NCI-H187 (cell line): ENCODE results near the gene TENM3.

Source experiments
- DNase-seq, 2 experiments: peaks; one replicate each; lab custom pipeline; 2025; lab: John Stamatoyannopoulos, UW

Gene TENM3

DNA sequence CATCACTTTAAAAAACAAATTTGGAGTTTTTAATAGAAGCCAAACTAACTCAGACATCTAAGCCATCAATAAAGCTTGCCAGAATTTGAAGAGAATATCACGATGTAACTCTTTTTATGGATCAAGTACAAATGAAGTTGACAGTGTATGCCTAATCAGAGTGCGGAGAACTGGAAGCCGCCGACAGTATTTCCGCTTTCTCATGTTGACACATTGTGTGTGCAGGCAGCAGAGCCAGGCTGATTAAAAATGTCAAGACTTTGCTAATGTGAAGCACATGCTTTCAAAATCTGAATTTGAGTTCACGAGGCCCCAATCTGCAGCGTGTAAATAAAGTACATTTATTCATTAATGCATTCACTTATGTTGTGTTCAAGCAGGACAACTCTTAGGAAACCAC, 161.2 kb downstream of the TENM3 start:
- DNase-seq = no peak

- DNase-seq = no peak
These were observed 161.9 kb downstream of the TENM3 start for GRCh38 chr4:182405087-182405486.

- DNase-seq = no peak
These were observed 166.1 kb downstream of the TENM3 start for GRCh38 chr4:182409271-182409670.

DNA sequence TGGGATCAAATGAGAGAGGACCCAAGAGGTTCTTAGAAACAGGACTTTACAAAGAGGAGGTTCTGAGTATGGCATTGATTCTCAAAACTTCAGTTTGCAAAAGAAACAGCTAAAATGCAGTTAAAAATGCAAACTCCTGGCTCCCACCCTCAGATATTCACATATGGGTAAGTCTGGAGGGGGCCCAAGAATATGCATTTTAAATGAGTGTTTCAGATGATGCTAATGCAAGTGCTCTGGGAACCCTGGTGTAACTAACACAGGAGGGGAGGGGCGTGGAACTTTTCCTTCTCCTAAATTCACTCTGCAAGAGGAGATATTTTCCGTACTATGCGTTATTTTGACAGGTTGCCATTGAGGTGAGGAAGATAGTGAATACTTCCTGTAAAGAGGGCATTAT, 168.2 kb downstream of the TENM3 start:
- no peak for DNase-seq

GRCh38 chr4:182413550-182413949, 170.3 kb downstream of the TENM3 start:
- DNase-seq = no peak

DNA sequence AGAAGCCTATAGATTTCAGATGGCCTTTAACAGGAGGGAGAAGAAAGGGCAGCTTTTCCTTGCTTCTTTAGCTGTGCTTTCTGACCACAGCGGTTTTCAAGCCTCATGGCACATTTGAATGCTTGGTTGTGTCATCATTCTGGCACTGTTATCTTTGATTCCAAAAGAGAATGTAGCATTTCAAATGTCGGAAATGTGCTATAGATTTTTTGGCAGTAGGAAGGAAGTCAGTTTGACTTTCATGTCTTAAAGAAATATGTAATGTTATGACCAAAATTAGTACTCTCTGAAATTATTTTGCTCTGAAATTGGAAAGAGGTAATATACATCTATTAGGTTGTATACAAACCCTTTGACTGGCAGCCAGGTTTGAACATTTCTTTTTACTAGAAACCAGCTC, 171.9 kb downstream of the TENM3 start:
- no peak for DNase-seq

DNA sequence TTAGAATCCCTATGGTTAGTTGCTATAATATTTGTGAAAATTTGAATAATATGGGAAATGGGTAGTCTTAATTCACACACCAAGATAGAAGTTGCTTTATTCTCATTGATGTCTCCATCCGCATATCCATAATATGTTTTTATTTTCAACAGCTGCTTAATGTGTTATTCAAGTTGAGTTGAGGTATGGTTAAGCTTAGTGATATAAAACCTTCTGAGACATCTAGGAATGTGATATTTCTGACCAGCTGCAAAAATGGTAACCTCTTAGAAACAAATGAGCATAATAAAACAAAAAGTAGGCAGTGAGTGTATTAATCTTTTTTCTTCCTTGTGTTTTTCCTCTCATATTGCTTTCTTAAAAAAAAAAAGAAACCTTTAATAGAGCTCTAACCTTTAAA, 172.9 kb downstream of the TENM3 start:
- DNase-seq = no peak

DNA sequence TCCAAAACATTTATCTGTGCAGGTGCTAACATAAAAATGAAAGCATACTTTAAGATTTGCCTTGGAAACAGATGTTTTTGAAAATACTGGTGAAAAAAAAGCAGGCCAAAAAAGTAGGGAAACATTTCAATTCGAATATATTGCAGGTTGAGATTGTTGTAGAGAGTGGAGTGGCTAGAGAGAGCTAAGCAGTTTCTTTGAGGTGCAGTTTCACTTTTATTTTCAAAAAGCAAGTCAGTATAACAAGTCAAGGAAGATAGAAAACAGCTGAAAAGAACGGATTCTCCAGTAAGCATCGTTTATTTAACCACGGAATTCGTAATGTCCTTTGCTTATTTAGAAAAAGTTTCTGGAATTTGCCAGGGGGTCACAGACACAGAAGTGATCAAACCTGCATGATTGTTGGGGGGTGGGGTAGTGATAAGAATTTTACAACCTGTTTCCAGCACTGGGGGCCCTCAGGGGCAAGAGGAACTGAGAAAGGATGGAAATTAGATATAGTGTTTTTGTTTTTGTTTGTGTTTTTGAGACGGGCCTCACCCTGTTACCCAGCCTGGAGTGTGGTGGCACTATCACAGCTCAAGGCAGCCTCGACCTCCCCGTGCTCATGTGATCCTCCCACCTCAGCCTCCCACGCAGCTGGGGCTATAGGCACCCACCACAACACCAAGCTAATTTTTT, 175.0 kb downstream of the TENM3 start:
- no peak for DNase-seq

- no peak for DNase-seq
These were observed 177.0 kb downstream of the TENM3 start for GRCh38 chr4:182420189-182420588.

- no peak for DNase-seq
These were observed 178.6 kb downstream of the TENM3 start for GRCh38 chr4:182421753-182422152.

- no peak for DNase-seq
These were observed 182.1 kb downstream of the TENM3 start for GRCh38 chr4:182425302-182425701.

DNA sequence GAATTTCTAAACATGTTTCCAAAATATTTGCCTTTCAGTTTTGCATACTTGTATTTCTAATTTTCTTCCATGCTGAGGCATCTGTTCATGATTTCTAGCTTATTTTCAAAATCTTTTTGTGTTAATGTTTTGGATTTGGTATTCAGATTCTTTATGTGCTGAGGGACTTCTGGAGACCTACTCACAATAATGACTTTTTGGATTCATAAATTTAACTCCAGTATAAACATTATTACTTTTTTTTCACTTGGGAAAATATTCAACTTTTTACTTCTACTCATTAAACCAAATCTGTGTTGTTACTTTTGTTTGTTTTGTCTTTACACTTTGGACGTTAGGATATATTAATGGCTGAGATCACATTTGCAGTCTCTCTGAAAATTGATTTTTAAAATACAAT, 183.7 kb downstream of the TENM3 start:
- DNase-seq = no peak

GRCh38 chr4:182427554-182427953, 184.4 kb downstream of the TENM3 start:
- no peak for DNase-seq

GRCh38 chr4:182429896-182430295, 186.7 kb downstream of the TENM3 start:
- no peak for DNase-seq

- no peak for DNase-seq
These were observed 189.6 kb downstream of the TENM3 start for GRCh38 chr4:182432819-182433218.

DNA sequence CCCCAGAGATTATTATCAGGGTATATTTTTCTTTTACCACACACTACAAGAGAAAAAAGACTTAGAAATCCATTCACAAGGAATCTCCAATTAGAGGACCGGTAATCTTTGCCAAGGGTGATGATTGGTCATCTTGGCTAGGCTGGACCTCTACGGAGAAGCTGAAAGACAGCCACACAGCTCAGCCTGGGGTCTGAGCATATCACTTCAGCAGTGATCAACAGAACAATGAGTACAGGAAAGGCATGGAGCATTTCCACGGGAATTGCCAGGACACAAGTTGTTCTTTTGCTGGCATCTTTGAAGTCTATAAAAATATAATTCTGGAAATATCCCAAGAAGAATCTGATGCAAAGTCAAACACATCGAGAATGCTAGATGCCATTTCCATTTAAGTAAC, 191.5 kb downstream of the TENM3 start:
- no peak for DNase-seq

DNA sequence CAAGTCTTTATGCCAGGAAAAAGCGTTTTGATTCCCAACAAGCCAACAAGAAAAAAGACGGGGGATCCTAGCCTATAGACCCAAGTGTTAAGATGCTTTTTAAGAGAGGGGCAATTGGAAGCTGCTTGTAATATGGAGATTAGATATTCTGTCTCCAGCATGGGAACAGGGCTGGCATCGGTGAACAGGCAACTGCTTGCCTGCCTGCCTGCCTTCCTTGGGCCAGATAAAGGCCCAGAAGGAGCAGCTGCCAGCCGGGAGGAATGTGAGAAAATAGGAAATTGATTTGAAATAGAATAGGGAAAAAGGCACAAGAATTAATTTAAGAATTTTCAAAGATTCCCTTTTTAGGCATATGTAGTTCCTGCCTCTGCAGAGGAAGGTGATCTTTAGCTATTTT, 192.2 kb downstream of the TENM3 start:
- no peak for DNase-seq

DNA sequence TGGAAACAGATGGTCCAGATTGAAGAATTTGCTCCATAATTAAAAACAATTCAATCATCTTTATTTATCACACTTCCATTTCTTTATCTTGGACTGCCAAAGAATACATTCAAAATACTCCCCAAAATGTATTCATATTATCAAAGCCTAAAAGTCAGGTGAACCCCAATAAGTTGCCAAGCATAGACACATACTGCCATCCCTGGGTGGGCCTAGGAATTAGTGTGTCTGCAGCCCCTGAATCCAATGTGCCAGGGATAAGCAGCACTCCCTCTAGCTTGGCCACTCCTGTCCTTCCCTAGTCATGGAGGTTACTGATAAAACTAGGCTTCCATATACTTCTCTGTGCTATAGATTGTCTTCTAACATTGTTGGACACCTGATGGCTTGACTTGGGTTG, 199.9 kb downstream of the TENM3 start:
- DNase-seq = no peak

GRCh38 chr4:182447767-182448280, 204.6 kb downstream of the TENM3 start:
- DNase-seq = no peak

GRCh38 chr4:182448281-182449151, 205.3 kb downstream of the TENM3 start:
- peak; percentile 71 to 77 for DNase-seq

GRCh38 chr4:182449186-182449929, 206.2 kb downstream of the TENM3 start:
- DNase-seq = no peak

GRCh38 chr4:182449930-182450439, 206.8 kb downstream of the TENM3 start:
- DNase-seq = no peak
